Testis (tissue), 2 donors: ENCODE data around the gene HSPB7.

Experiments used
- CTCF ChIP-seq, 3 experiments: fragments of 450-650 bp in 2 of 3; fragments of 200-600 bp in 1 of 3; sonication (generic) in 1 of 3; IDR thresholded peaks; one replicate each; pipeline ENCODE4 v1.5.1; 2016 to 2019; ENCODE audit warnings: antibody characterized with exemption in 3 of 3, mild to moderate bottlenecking in 2 of 3, moderate library complexity in 1 of 3
- POLR2A ChIP-seq: fragments of 450-650 bp; IDR thresholded peaks from one replicate; pipeline ENCODE4 v1.6.1; 2017; ENCODE audit warnings: antibody characterized with exemption, mild to moderate bottlenecking, moderate library complexity

DNA sequence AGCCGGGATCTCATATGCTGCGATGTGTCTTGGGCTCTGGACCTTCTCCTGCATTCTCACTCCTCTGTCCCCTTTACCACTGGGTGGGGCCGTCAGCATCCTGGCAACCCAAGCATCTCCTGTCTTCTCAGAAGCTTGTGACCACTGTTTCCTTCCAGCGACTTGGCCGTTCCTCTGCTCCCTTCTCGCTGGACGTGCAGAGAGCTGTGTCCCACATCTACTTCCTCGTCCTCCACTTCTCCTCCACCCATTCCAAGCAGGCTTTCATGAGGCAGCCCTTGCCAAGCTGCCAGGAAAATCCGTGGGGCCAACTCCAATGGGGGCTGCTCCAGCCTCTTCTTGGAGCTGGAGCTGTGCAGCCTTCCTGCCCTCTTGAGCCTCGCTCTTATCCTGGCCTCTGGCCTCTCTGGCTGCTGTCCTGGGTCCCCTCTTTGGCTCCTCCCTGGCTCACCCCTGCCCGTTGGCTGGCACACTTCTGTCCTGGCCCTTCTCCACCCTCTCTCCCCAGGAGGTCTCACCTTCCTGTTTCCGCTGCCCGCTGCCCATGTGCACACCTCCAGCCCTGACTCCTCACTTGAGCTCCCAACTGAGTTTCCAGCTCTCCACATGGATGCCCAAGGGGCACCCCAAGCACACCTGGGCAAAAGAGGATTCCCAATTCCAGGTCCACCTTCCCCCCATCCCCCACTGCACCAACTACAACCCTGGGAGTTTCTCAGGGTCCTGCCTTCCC is 46.9 kb upstream of the HSPB7 start:
- no peak for TF ChIP-seq CTCF (IDR thresholded peaks at IDR 0.05)
- TF ChIP-seq POLR2A, result no peak
